HL-60 (cell line): Measurements from ENCODE around the gene ITFG2.
A peak's percentile ranks its signal among the peaks of the same experiment; 100 is the strongest.

Experiments used
- DNase-seq, 2 experiments: peaks; one replicate each; pipeline ENCODE4 v3.0.0-alpha.2; 2010 to 2020; ENCODE audit warnings: low read depth in 1 of 2, low spot score in 1 of 2
- H3K27ac ChIP-seq: fragments of 250-450 bp; sonication (Bioruptor Pico); replicated peaks from 2 replicates; pipeline ENCODE4 v1.5.1; 2020; ENCODE audit warnings: mild to moderate bottlenecking, moderate library complexity
- H3K27me3 ChIP-seq: fragments of 250-450 bp; sonication (Bioruptor Pico); 2 replicates; pipeline ENCODE4 v1.5.1; 2021; ENCODE audit warnings: mild to moderate bottlenecking, moderate library complexity; ENCODE audit not compliant: insufficient read depth, poor library complexity, severe bottlenecking
- H3K4me3 ChIP-seq: replicated peaks from 2 replicates; pipeline ENCODE4 v1.5.1; 2011; ENCODE audit warnings: mild to moderate bottlenecking, control low read depth, low read length; ENCODE audit not compliant: insufficient read depth
- CTCF ChIP-seq: IDR thresholded peaks from one replicate; pipeline ENCODE4 v1.5.1; 2011; ENCODE audit warnings: low read length, control low read depth, inconsistent platforms; ENCODE audit not compliant: insufficient read depth
- GABPA ChIP-seq: IDR thresholded peaks from 2 replicates; pipeline ENCODE4 v1.6.1; 2012; ENCODE audit warnings: low read depth
- POLR2AphosphoS5 ChIP-seq: IDR thresholded peaks from 2 replicates; pipeline ENCODE4 v1.6.1; 2012; ENCODE audit warnings: low read depth
- REST ChIP-seq: IDR thresholded peaks from 2 replicates; pipeline ENCODE4 v1.6.1; 2012; ENCODE audit warnings: low read depth; ENCODE audit not compliant: insufficient replicate concordance
- SPI1 ChIP-seq: IDR thresholded peaks from 2 replicates; pipeline ENCODE4 v1.6.1; 2012; ENCODE audit warnings: low read depth, mild to moderate bottlenecking, borderline replicate concordance

ITFG2 gene

GRCh38 chr12:2835691-2836403 is 23.4 kb downstream of the ITFG2 start:
- peak overlapping the region; percentile 62 for H3K27ac ChIP-seq
- no peak for TF ChIP-seq CTCF
- TF ChIP-seq SPI1: no peak
- TF ChIP-seq REST: no peak
- no peak for TF ChIP-seq GABPA
- no peak for TF ChIP-seq POLR2AphosphoS5
- peak in 1 of 2 experiments; percentile 7 for DNase-seq

DNA sequence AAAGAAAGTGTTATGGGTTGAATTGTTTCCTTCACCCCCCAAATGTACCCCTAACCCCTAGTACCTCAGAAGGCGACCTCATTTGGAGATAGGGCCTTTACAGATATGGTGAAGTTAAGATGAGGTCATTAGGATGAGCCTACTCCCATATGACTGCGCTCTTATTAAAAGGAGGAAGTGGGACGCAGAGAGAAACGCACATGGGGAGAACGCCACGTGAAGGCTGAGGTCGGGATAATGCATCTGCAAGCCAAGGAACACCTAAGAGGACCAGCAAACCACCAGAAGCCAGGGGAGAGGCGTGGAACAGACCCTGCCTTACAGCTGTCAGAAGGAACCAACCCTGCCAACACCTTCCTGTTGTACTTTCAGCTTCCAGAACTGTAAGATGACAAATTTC is 24.1 kb downstream of the ITFG2 start:
- TF ChIP-seq POLR2AphosphoS5 (peak; percentile 81), REST (no peak), SPI1 (peak; percentile 98), GABPA (no peak), CTCF (no peak)
- Histone ChIP-seq H3K27ac (peak overlapping the region; percentile 62), H3K27me3 (no peaks in the 10 kb centered on the region), H3K4me3 (0 out of 2 replicates have a peak overlapping the region, but pooled peaks have one; percentile 19)
- DNase-seq: peak; percentile 49 to 80

More at GRCh38 chr12:2835691-2836403, 23.4 kb downstream of the ITFG2 start:
- no peak overlapping the region for H3K4me3 ChIP-seq
- H3K27me3 ChIP-seq: no peaks in the 10 kb centered on the region

GRCh38 chr12:2841056-2841650 is 28.7 kb downstream of the ITFG2 start:
- no peaks in the 10 kb centered on the region for H3K27me3 ChIP-seq
- DNase-seq: no peak

More at GRCh38 chr12:2841056-2841650, 28.7 kb downstream of the ITFG2 start:
- H3K27ac ChIP-seq: no peak overlapping the region
- TF ChIP-seq POLR2AphosphoS5 (no peak), SPI1 (no peak), GABPA (no peak), CTCF (no peak)
- no peak overlapping the region for H3K4me3 ChIP-seq
